Stimulated activated CD8-positive, alpha-beta memory T cell treated with anti-CD3 and anti-CD28 coated beads, Interleukin-15, amount 100 ng/mL, for 4 hours (primary cell): ENCODE measurements around the gene CARF.

Source experiments
- DNase-seq, 2 donors: peaks; one replicate each; pipeline ENCODE4 v3.0.0-alpha.2; 2020; ENCODE audit warnings: low read depth in 2 of 2

The CARF gene

GRCh38 chr2:203018181-203018580 is 106.1 kb downstream of the CARF start:
- DNase-seq: no peak

DNA sequence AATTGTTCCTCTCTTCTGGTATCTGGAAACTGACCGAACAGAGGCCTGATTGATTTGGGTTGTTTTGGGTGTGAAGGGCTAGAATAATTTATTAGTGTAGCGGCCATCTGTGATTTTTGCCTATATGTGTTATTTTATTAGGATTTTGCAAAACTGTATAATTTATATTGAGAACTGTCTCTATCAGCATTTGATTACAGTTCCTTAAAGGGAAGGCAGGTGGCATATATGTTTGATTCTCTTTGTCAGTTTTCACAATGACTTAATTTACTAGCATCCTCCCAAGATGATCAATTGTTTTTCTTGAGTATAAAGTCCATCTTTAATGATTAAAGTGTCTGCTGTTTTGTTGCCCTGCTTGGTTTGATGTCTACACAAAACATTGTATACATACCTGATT is 107.1 kb downstream of the CARF start:
- no peak for DNase-seq

DNA sequence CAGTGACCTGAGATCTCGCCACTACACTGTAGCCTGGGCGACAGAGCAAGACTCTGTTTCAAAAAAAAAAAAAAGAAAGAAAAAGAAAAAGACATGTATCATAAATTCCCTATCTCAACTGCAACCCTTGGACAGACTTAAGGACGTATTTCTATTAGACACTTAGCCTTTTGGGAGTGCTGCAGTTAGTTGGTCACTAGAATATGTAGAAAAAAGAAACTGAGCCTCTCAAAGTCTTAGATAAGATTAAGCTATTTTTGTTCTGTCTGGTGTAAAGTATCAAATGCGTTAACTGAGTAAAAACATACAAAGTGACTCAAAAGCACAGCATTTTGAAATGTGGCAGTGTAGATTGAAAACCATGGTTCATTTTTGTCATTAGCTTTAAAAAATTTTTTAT is 109.9 kb downstream of the CARF start:
- no peak for DNase-seq

GRCh38 chr2:203022751-203023150 is 110.7 kb downstream of the CARF start:
- DNase-seq: no peak

GRCh38 chr2:203025592-203025991 is 113.5 kb downstream of the CARF start:
- no peak for DNase-seq

- no peak for DNase-seq
These were observed 118.5 kb downstream of the CARF start for GRCh38 chr2:203030545-203030944.

GRCh38 chr2:203030991-203031390 is 118.9 kb downstream of the CARF start:
- DNase-seq: no peak

- no peak for DNase-seq
These were observed 121.3 kb downstream of the CARF start for GRCh38 chr2:203033395-203033794.

DNA sequence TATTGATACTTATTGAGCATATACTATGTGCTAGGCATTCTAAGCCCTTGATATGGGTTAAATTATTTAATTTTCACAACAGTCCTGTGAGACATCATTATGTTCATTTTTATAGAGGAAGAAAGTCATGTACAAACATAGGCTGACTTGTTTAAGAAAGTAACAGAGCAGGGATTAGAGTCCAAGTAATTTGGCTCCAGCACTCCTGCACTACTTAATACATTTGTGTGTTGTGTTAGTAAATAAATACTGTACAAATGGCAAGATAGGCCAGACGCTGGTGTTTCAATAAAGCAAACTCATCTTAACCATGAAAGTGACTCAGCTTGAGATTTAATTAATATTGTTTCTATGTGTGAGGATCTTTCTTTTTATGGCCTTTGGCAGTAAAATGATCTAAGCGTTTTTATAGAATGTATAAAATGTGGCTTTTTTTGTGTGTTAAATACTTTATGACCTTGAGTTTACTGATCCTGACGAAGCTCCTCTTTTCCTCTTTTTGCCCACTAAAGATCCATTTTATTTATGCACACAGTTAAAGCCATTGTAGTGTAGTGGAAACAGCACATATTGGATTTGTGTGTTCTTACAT is 123.9 kb downstream of the CARF start:
- DNase-seq: no peak
